Right lobe of liver (tissue), 6 donors: ENCODE measurements around the gene STK31. TPM values are rescaled to one million over a fixed set of nuclear protein-coding genes. Genes with fewer than 3 reads are reported as not detected.
"Not testable (repeated sequence)": the region's sequence is repeated elsewhere in the genome, so short reads cannot be mapped to it uniquely, and the experiment has no call there.

Source experiments
- ATAC-seq, 4 donors: fragments of 200-7000 bp; cut with Tn5 transposase; one replicate each; pipeline ENCODE4 v1.9.1; 2020; ENCODE audit warnings: mild to moderate bottlenecking in 4 of 4, moderate library complexity in 4 of 4
- DNase-seq, 3 donors: peaks; one replicate each; pipeline ENCODE4 v3.0.0-alpha.2; 2020
- H3K27ac ChIP-seq, 3 donors: fragments of 200-600 bp; one replicate each; pipeline ENCODE4 v1.8.0; 2022
- H3K27me3 ChIP-seq, 2 donors: fragments of 200-600 bp; one replicate each; pipeline ENCODE4 v1.8.0; 2022
- H3K36me3 ChIP-seq, 4 donors: fragments of 200-600 bp; sonication (generic) in 1 of 4; one replicate each; pipeline versions ENCODE4 v1.5.1 to v1.8.0; 2017 to 2022; ENCODE audit warnings: control low read depth in 1 of 4
- H3K4me1 ChIP-seq, 4 donors: fragments of 200-600 bp; sonication (generic) in 1 of 4; one replicate each; pipeline versions ENCODE4 v1.5.1 to v1.8.0; 2017 to 2022; ENCODE audit warnings: control low read depth in 1 of 4
- H3K4me3 ChIP-seq, 3 donors: fragments of 200-600 bp; one replicate each; pipeline ENCODE4 v1.8.0; 2022
- H3K9me3 ChIP-seq, 4 donors: fragments of 200-600 bp; sonication (generic) in 1 of 4; one replicate each; pipeline versions ENCODE4 v1.5.1 to v1.8.0; 2017 to 2022; ENCODE audit warnings: control low read depth in 1 of 4
- CTCF ChIP-seq, 4 donors: fragments of 200-600 bp in 3 of 4; fragments of 450-650 bp in 1 of 4; IDR thresholded peaks; one replicate each; pipeline versions ENCODE4 v1.5.1 to v1.8.0; 2016 to 2022; ENCODE audit warnings: antibody characterized with exemption in 4 of 4, mild to moderate bottlenecking in 2 of 4
- POLR2A ChIP-seq: fragments of 450-650 bp; IDR thresholded peaks from one replicate; pipeline ENCODE4 v1.6.1; 2017; ENCODE audit warnings: antibody characterized with exemption, mild to moderate bottlenecking
- WGBS: methylation state at CpG from one replicate; pipeline ENCODE4 v1.1.6; 2018; ENCODE audit warnings: low coverage, low lambda C conversion rate; ENCODE audit not compliant: insufficient coverage; ENCODE audit errors: missing lambda C conversion rate; 5-methylcytosine and 5-hydroxymethylcytosine counted together
- intact Hi-C, 2 donors: fragments of 100-400 bp; cut with DNase I; formaldehyde crosslinking; loops; one replicate each; pipeline versions ENCODE4 v1.11.2 to v1.14.1; 2022
- total RNA-seq, 6 experiments: library from RNA; depleted of rRNA in 2 of 6; stranded (reverse); fragments of >200 nt in 2 of 6; fragmentation: NEBNext Ultra II Directional in 3 of 6; extraction: Animal tissue kit (Norgen Biotek cat#: 25700) in 3 of 6; gene quantifications; one replicate each; pipeline versions ENCODE4 v1.1.0 to v1.2.4, GENCODE V29; 2016 to 2023
- donor health status: DM: no; HTN: yes; CAD: no.
- donor health status: DM: no; HTN: no; CAD: no.
- donor health status: DM: no; HTN: no; CAD: no.
- donor health status: DM: no; HTN: yes; CAD: no.
- donor health status: DM: no; HTN: yes; CAD: no.

The STK31 gene
- total RNA-seq, 6 experiments from 2014 or later, result 0.13 to 0.62 (median 0.32) TPM; not detected in 1

- WGBS, result 93% methylated on average over 2 of the region's 3 CpGs
- ATAC-seq (no peak), DNase-seq (no peak)
- H3K4me3 ChIP-seq, result no peak overlapping the region
- no peaks in the 10 kb centered on the region for H3K27me3 ChIP-seq
- H3K4me1 ChIP-seq, result peaks cover 0 to 4% (median 0%) of the 10 kb centered on the region in 4 donors
- no peak for TF ChIP-seq CTCF (IDR thresholded peaks at IDR 0.05)
- no peak for TF ChIP-seq POLR2A
- H3K9me3 ChIP-seq, result no peaks in the 10 kb centered on the region
- intact Hi-C loops, result no loop called here
- no peak overlapping the region for H3K27ac ChIP-seq
- no peaks in the 10 kb centered on the region for H3K36me3 ChIP-seq
Measured at GRCh38 chr7:23808421-23808820, 98.4 kb downstream of the STK31 start.

GRCh38 chr7:23810099-23810498 is 100.1 kb downstream of the STK31 start:
- Histone ChIP-seq H3K27ac (no peak overlapping the region), H3K4me3 (no peak overlapping the region), H3K4me1 (no peaks in the 10 kb centered on the region), H3K9me3 (no peaks in the 10 kb centered on the region), H3K36me3 (no peaks in the 10 kb centered on the region), H3K27me3 (no peaks in the 10 kb centered on the region)
- 75% methylated on average over 1 of the region's 1 CpG for WGBS
- intact Hi-C loops, result no loop called here
- ATAC-seq, result no peak
- DNase-seq, result no peak
- TF ChIP-seq CTCF (IDR thresholded peaks at IDR 0.05) (no peak), POLR2A (no peak)

- Histone ChIP-seq H3K27ac (no peak overlapping the region), H3K27me3 (no peaks in the 10 kb centered on the region), H3K9me3 (no peaks in the 10 kb centered on the region), H3K36me3 (no peaks in the 10 kb centered on the region), H3K4me1 (no peaks in the 10 kb centered on the region), H3K4me3 (no peak overlapping the region)
- intact Hi-C loops, result no loop called here
- WGBS, result 100% methylated on average over 1 of the region's 1 CpG
- TF ChIP-seq CTCF (IDR thresholded peaks at IDR 0.05), result peak in 3 of 4 donors; percentile 10 to 28 (median 25)
- TF ChIP-seq POLR2A, result no peak
- ATAC-seq, result no peak
- DNase-seq, result no peak
Measured at GRCh38 chr7:23811540-23811939, 101.5 kb downstream of the STK31 start.

GRCh38 chr7:23828125-23828524 is 118.1 kb downstream of the STK31 start:
- DNase-seq, ATAC-seq, H3K4me3 ChIP-seq, H3K36me3 ChIP-seq, H3K27me3 ChIP-seq, H3K4me1 ChIP-seq, intact Hi-C loops, H3K27ac ChIP-seq, H3K9me3 ChIP-seq: not testable (repeated sequence)
- 40% methylated on average over 1 of the region's 10 CpGs for WGBS

- H3K27me3 ChIP-seq, H3K9me3 ChIP-seq, DNase-seq, intact Hi-C loops, H3K4me1 ChIP-seq, H3K4me3 ChIP-seq, ATAC-seq, H3K36me3 ChIP-seq, H3K27ac ChIP-seq: not testable (repeated sequence)
- 50% methylated on average over 4 of the region's 4 CpGs for WGBS
Measured at GRCh38 chr7:23832733-23833132, 122.7 kb downstream of the STK31 start.

GRCh38 chr7:23833405-23833804 is 123.4 kb downstream of the STK31 start:
- intact Hi-C loops, result no loop called here
- Histone ChIP-seq H3K9me3 (no peaks in the 10 kb centered on the region), H3K36me3 (no peaks in the 10 kb centered on the region), H3K4me1 (no peaks in the 10 kb centered on the region), H3K27ac (no peak overlapping the region), H3K27me3 (no peaks in the 10 kb centered on the region), H3K4me3 (no peak overlapping the region)
- ATAC-seq (no peak), DNase-seq (no peak)
- TF ChIP-seq CTCF (IDR thresholded peaks at IDR 0.05) (no peak), POLR2A (no peak)
- WGBS, result 60% methylated on average over 2 of the region's 3 CpGs

GRCh38 chr7:23844837-23845236 is 134.8 kb downstream of the STK31 start:
- DNase-seq, H3K36me3 ChIP-seq, H3K27ac ChIP-seq, H3K27me3 ChIP-seq, H3K4me3 ChIP-seq, H3K9me3 ChIP-seq, ATAC-seq, intact Hi-C loops, H3K4me1 ChIP-seq: not testable (repeated sequence)
- 62% methylated on average over 3 of the region's 8 CpGs for WGBS
